ENCODE data around the gene AHCYL2.
A peak's percentile ranks its signal among the peaks of the same experiment; 100 is the strongest.
"Not testable (repeated sequence)": the region's sequence is repeated elsewhere in the genome, so short reads cannot be mapped to it uniquely, and the experiment has no call there.

The AHCYL2 gene

GRCh38 chr7:129354428-129355157 is 129.8 kb downstream of the AHCYL2 start:
- no peak overlapping the region for H3K4me3 ChIP-seq (ENCODE audit: low read depth, low read length)
- no peak overlapping the region for H3K27ac ChIP-seq (ENCODE audit: low read depth, low read length)
- no peaks in the 10 kb centered on the region for H3K27me3 ChIP-seq (ENCODE audit: insufficient read depth, low read length)
- no peak overlapping the region for H2AFZ ChIP-seq (ENCODE audit: low read length, unreplicated experiment)
- H3K4me1 ChIP-seq (ENCODE audit: control insufficient read depth, insufficient read depth, low read length, unreplicated experiment) = no peaks in the 10 kb centered on the region
- H3K36me3 ChIP-seq (ENCODE audit: insufficient read depth, low read length) = no peaks in the 10 kb centered on the region
- H3K79me2 ChIP-seq (ENCODE audit: control insufficient read depth, insufficient read depth, low read length, unreplicated experiment) = no peaks in the 10 kb centered on the region

- H2AFZ ChIP-seq (ENCODE audit: low read length, unreplicated experiment) = no peak overlapping the region
- H3K4me3 ChIP-seq (ENCODE audit: low read depth, low read length) = no peak overlapping the region
- no peak overlapping the region for H3K27ac ChIP-seq (ENCODE audit: low read depth, low read length)
- H3K79me2 ChIP-seq (ENCODE audit: control insufficient read depth, insufficient read depth, low read length, unreplicated experiment) = no peaks in the 10 kb centered on the region
- H3K36me3 ChIP-seq (ENCODE audit: insufficient read depth, low read length) = no peaks in the 10 kb centered on the region
- no peaks in the 10 kb centered on the region for H3K27me3 ChIP-seq (ENCODE audit: insufficient read depth, low read length)
- H3K4me1 ChIP-seq (ENCODE audit: control insufficient read depth, insufficient read depth, low read length, unreplicated experiment) = no peaks in the 10 kb centered on the region
Observed at GRCh38 chr7:129356176-129356575, 131.3 kb downstream of the AHCYL2 start.

GRCh38 chr7:129359176-129359575 is 134.3 kb downstream of the AHCYL2 start:
- H3K4me1 ChIP-seq (ENCODE audit: control insufficient read depth, insufficient read depth, low read length, unreplicated experiment) = no peaks in the 10 kb centered on the region
- no peaks in the 10 kb centered on the region for H3K27me3 ChIP-seq (ENCODE audit: insufficient read depth, low read length)
- no peaks in the 10 kb centered on the region for H3K79me2 ChIP-seq (ENCODE audit: control insufficient read depth, insufficient read depth, low read length, unreplicated experiment)
- no peak overlapping the region for H3K4me3 ChIP-seq (ENCODE audit: low read depth, low read length)
- H3K27ac ChIP-seq (ENCODE audit: low read depth, low read length) = no peak overlapping the region
- H2AFZ ChIP-seq (ENCODE audit: low read length, unreplicated experiment) = no peak overlapping the region
- no peaks in the 10 kb centered on the region for H3K36me3 ChIP-seq (ENCODE audit: insufficient read depth, low read length)

- H3K4me3 ChIP-seq (ENCODE audit: low read depth, low read length) = no peak overlapping the region
- no peaks in the 10 kb centered on the region for H3K36me3 ChIP-seq (ENCODE audit: insufficient read depth, low read length)
- no peaks in the 10 kb centered on the region for H3K79me2 ChIP-seq (ENCODE audit: control insufficient read depth, insufficient read depth, low read length, unreplicated experiment)
- no peak overlapping the region for H3K27ac ChIP-seq (ENCODE audit: low read depth, low read length)
- H2AFZ ChIP-seq (ENCODE audit: low read length, unreplicated experiment) = no peak overlapping the region
- H3K4me1 ChIP-seq (ENCODE audit: control insufficient read depth, insufficient read depth, low read length, unreplicated experiment) = no peaks in the 10 kb centered on the region
- no peaks in the 10 kb centered on the region for H3K27me3 ChIP-seq (ENCODE audit: insufficient read depth, low read length)
Observed at GRCh38 chr7:129359638-129360037, 134.8 kb downstream of the AHCYL2 start.

- no peaks in the 10 kb centered on the region for H3K27me3 ChIP-seq (ENCODE audit: insufficient read depth, low read length)
- no peak overlapping the region for H3K4me3 ChIP-seq (ENCODE audit: low read depth, low read length)
- no peak overlapping the region for H3K27ac ChIP-seq (ENCODE audit: low read depth, low read length)
- H2AFZ ChIP-seq (ENCODE audit: low read length, unreplicated experiment) = no peak overlapping the region
- H3K36me3 ChIP-seq (ENCODE audit: insufficient read depth, low read length) = no peaks in the 10 kb centered on the region
- no peaks in the 10 kb centered on the region for H3K4me1 ChIP-seq (ENCODE audit: control insufficient read depth, insufficient read depth, low read length, unreplicated experiment)
- H3K79me2 ChIP-seq (ENCODE audit: control insufficient read depth, insufficient read depth, low read length, unreplicated experiment) = no peaks in the 10 kb centered on the region
Observed at GRCh38 chr7:129361771-129362170, 136.9 kb downstream of the AHCYL2 start.

GRCh38 chr7:129362496-129362895 is 137.7 kb downstream of the AHCYL2 start:
- no peaks in the 10 kb centered on the region for H3K36me3 ChIP-seq (ENCODE audit: insufficient read depth, low read length)
- H3K27ac ChIP-seq (ENCODE audit: low read depth, low read length) = no peak overlapping the region
- H3K4me3 ChIP-seq (ENCODE audit: low read depth, low read length) = no peak overlapping the region
- no peak overlapping the region for H2AFZ ChIP-seq (ENCODE audit: low read length, unreplicated experiment)
- no peaks in the 10 kb centered on the region for H3K27me3 ChIP-seq (ENCODE audit: insufficient read depth, low read length)
- no peaks in the 10 kb centered on the region for H3K4me1 ChIP-seq (ENCODE audit: control insufficient read depth, insufficient read depth, low read length, unreplicated experiment)
- H3K79me2 ChIP-seq (ENCODE audit: control insufficient read depth, insufficient read depth, low read length, unreplicated experiment) = no peaks in the 10 kb centered on the region

- Histone ChIP-seq H3K4me3 (ENCODE audit: low read depth, low read length) (no peak overlapping the region), H3K27ac (ENCODE audit: low read depth, low read length) (no peak overlapping the region), H2AFZ (ENCODE audit: low read length, unreplicated experiment) (no peak overlapping the region)
Observed at GRCh38 chr7:129367349-129367699, 142.5 kb downstream of the AHCYL2 start.

GRCh38 chr7:129367700-129368388 is 143.0 kb downstream of the AHCYL2 start:
- Histone ChIP-seq H3K27ac (ENCODE audit: low read depth, low read length) (no peak overlapping the region), H2AFZ (ENCODE audit: low read length, unreplicated experiment) (peak overlapping the region; percentile 26), H3K79me2 (ENCODE audit: control insufficient read depth, insufficient read depth, low read length, unreplicated experiment) (no peaks in the 10 kb centered on the region), H3K36me3 (ENCODE audit: insufficient read depth, low read length) (no peaks in the 10 kb centered on the region), H3K4me3 (ENCODE audit: low read depth, low read length) (peak overlapping the region; percentile 19), H3K27me3 (ENCODE audit: insufficient read depth, low read length) (no peaks in the 10 kb centered on the region), H3K4me1 (ENCODE audit: control insufficient read depth, insufficient read depth, low read length, unreplicated experiment) (peaks cover 9% of the 10 kb centered on the region)

More at GRCh38 chr7:129367349-129367699, 142.5 kb downstream of the AHCYL2 start:
- no peaks in the 10 kb centered on the region for H3K79me2 ChIP-seq (ENCODE audit: control insufficient read depth, insufficient read depth, low read length, unreplicated experiment)
- no peaks in the 10 kb centered on the region for H3K27me3 ChIP-seq (ENCODE audit: insufficient read depth, low read length)
- no peaks in the 10 kb centered on the region for H3K36me3 ChIP-seq (ENCODE audit: insufficient read depth, low read length)
- H3K4me1 ChIP-seq (ENCODE audit: control insufficient read depth, insufficient read depth, low read length, unreplicated experiment) = peaks cover 9% of the 10 kb centered on the region

- Histone ChIP-seq H2AFZ (ENCODE audit: low read length, unreplicated experiment) (no peak overlapping the region), H3K27me3 (ENCODE audit: insufficient read depth, low read length) (no peaks in the 10 kb centered on the region), H3K4me1 (ENCODE audit: control insufficient read depth, insufficient read depth, low read length, unreplicated experiment) (peaks cover 9% of the 10 kb centered on the region), H3K4me3 (ENCODE audit: low read depth, low read length) (no peak overlapping the region), H3K79me2 (ENCODE audit: control insufficient read depth, insufficient read depth, low read length, unreplicated experiment) (no peaks in the 10 kb centered on the region), H3K36me3 (ENCODE audit: insufficient read depth, low read length) (no peaks in the 10 kb centered on the region), H3K27ac (ENCODE audit: low read depth, low read length) (no peak overlapping the region)
Observed at GRCh38 chr7:129368389-129368986, 143.7 kb downstream of the AHCYL2 start.

- H3K4me3 ChIP-seq (ENCODE audit: low read depth, low read length); H3K27ac ChIP-seq (ENCODE audit: low read depth, low read length); H2AFZ ChIP-seq (ENCODE audit: low read length, unreplicated experiment); H3K4me1 ChIP-seq (ENCODE audit: control insufficient read depth, insufficient read depth, low read length, unreplicated experiment); H3K36me3 ChIP-seq (ENCODE audit: insufficient read depth, low read length); H3K27me3 ChIP-seq (ENCODE audit: insufficient read depth, low read length); H3K79me2 ChIP-seq (ENCODE audit: control insufficient read depth, insufficient read depth, low read length, unreplicated experiment): not testable (repeated sequence)
Observed at GRCh38 chr7:129369447-129369846, 144.6 kb downstream of the AHCYL2 start.

- Histone ChIP-seq H3K27ac (ENCODE audit: low read depth, low read length) (no peak overlapping the region), H3K27me3 (ENCODE audit: insufficient read depth, low read length) (no peaks in the 10 kb centered on the region), H3K4me3 (ENCODE audit: low read depth, low read length) (no peak overlapping the region), H2AFZ (ENCODE audit: low read length, unreplicated experiment) (no peak overlapping the region), H3K36me3 (ENCODE audit: insufficient read depth, low read length) (no peaks in the 10 kb centered on the region), H3K4me1 (ENCODE audit: control insufficient read depth, insufficient read depth, low read length, unreplicated experiment) (peaks cover 9% of the 10 kb centered on the region), H3K79me2 (ENCODE audit: control insufficient read depth, insufficient read depth, low read length, unreplicated experiment) (no peaks in the 10 kb centered on the region)
Observed at GRCh38 chr7:129370812-129371211, 146.0 kb downstream of the AHCYL2 start.

All from ACC112 (cell line).